WTC11 (cell line): ENCODE data around the gene RBM28.
"Not testable (repeated sequence)": the region's sequence is repeated elsewhere in the genome, so short reads cannot be mapped to it uniquely, and the experiment has no call there.

Experiments used
- CBFB ChIP-seq: sonication (generic); formaldehyde crosslinking; IDR thresholded peaks from 2 replicates; pipeline ENCODE4 v1.8.1; 2022; ENCODE audit warnings: mild to moderate bottlenecking, low read depth, missing genetic modification reagents
- CTCF ChIP-seq: fragments of 200-600 bp; IDR thresholded peaks from 2 replicates; pipeline ENCODE4 v1.8.0; 2022; ENCODE audit warnings: antibody characterized with exemption
- ESRRA ChIP-seq: sonication (generic); formaldehyde crosslinking; IDR thresholded peaks from 2 replicates; pipeline ENCODE4 v1.8.1; 2022; ENCODE audit warnings: mild to moderate bottlenecking, missing genetic modification reagents, borderline replicate concordance
- NR3C1 ChIP-seq: sonication (generic); formaldehyde crosslinking; conservative IDR thresholded peaks from 2 replicates; pipeline ENCODE4 v1.8.1; 2023; ENCODE audit warnings: low read depth, mild to moderate bottlenecking, missing genetic modification reagents
- RORB ChIP-seq: fragments of 250-450 bp; sonication (Bioruptor Pico); IDR thresholded peaks from 2 replicates; pipeline ENCODE4 v1.9.0; 2021; ENCODE audit warnings: mild to moderate bottlenecking
- SOX15 ChIP-seq: fragments of 250-450 bp; sonication (Bioruptor Pico); IDR thresholded peaks from 2 replicates; pipeline ENCODE4 v1.9.0; 2021; ENCODE audit warnings: mild to moderate bottlenecking
- TP53 ChIP-seq: sonication (generic); formaldehyde crosslinking; IDR thresholded peaks from 2 replicates; pipeline ENCODE4 v1.8.1; 2023; ENCODE audit warnings: mild to moderate bottlenecking, missing genetic modification reagents
- ZBTB21 ChIP-seq: sonication (generic); formaldehyde crosslinking; IDR thresholded peaks from 2 replicates; pipeline ENCODE4 v1.8.1; 2023; ENCODE audit warnings: mild to moderate bottlenecking, missing genetic modification reagents, borderline replicate concordance
- ZNF219 ChIP-seq: sonication (generic); formaldehyde crosslinking; IDR thresholded peaks from 2 replicates; pipeline ENCODE4 v1.8.0; 2023; ENCODE audit warnings: missing genetic modification reagents, mild to moderate bottlenecking, borderline replicate concordance
- ZNF423 ChIP-seq: fragments of 250-450 bp; sonication (Bioruptor Pico); IDR thresholded peaks from 2 replicates; pipeline ENCODE4 v2.1.2; 2022; ENCODE audit warnings: mild to moderate bottlenecking, moderate library complexity

GRCh38 chr7:128298004-128298403 lies 45.7 kb downstream of the RBM28 start:
- TF ChIP-seq CBFB (CRISPR knock-in tag); TP53 (CRISPR knock-in tag); ZNF423 (CRISPR knock-in tag); RORB (CRISPR knock-in tag); ZBTB21 (CRISPR knock-in tag); NR3C1 (CRISPR knock-in tag); CTCF; SOX15 (CRISPR knock-in tag); ZNF219 (CRISPR knock-in tag); ESRRA (CRISPR knock-in tag): not testable (repeated sequence)
